HFFc6 (cell line): ENCODE measurements around the gene GPALPP1. TPM values are rescaled to one million over a fixed set of nuclear protein-coding genes. Genes with fewer than 3 reads are reported as not detected.

Source experiments
- DNase-seq: peaks from one replicate; pipeline ENCODE4 v3.0.0-alpha.2; 2018
- H3K27ac Mint-ChIP-seq: 2 replicates; pipeline ENCODE4 v1.8.0; 2020; ENCODE audit warnings: mild to moderate bottlenecking, mixed read lengths
- H3K27me3 Mint-ChIP-seq: 2 replicates; pipeline ENCODE4 v1.8.0; 2021; ENCODE audit warnings: mild to moderate bottlenecking, moderate library complexity, mixed read lengths; ENCODE audit not compliant: insufficient read depth
- H3K36me3 Mint-ChIP-seq: 2 replicates; pipeline ENCODE4 v1.8.0; 2021; ENCODE audit warnings: low read depth, mixed read lengths
- H3K4me1 Mint-ChIP-seq: 2 replicates; pipeline ENCODE4 v1.8.0; 2020; ENCODE audit warnings: low read depth, mixed read lengths
- H3K4me3 Mint-ChIP-seq: 2 replicates; pipeline ENCODE4 v1.8.0; 2020; ENCODE audit warnings: mild to moderate bottlenecking, moderate library complexity, mixed read lengths
- H3K9me3 Mint-ChIP-seq: 2 replicates; pipeline ENCODE4 v1.8.0; 2020; ENCODE audit warnings: mild to moderate bottlenecking, mixed read lengths
- CTCF ChIP-seq: fragments of 200-600 bp; sonication (generic); IDR thresholded peaks from 2 replicates; pipeline ENCODE4 v1.5.0; 2021; ENCODE audit warnings: antibody characterized with exemption, mild to moderate bottlenecking
- total RNA-seq, 6 experiments: library from RNA; stranded (reverse); fragmentation: NEBNext Ultra II Directional; extraction: Animal tissue kit (Norgen Biotek cat#: 25700); gene quantifications; 2 replicates in 1 of 6; 3 replicates in 5 of 6; pipeline ENCODE4 v1.2.3, GENCODE V29; 2021

Gene GPALPP1
- total RNA-seq, 6 experiments from 2014 or later = 22.1 to 25.8 (median 23.5) TPM

- no peak for TF ChIP-seq CTCF
- no peaks in the 10 kb centered on the region for H3K9me3 Mint-ChIP-seq
- H3K27ac Mint-ChIP-seq = no peak overlapping the region
- H3K27me3 Mint-ChIP-seq = no peaks in the 10 kb centered on the region
- DNase-seq = no peak
- H3K36me3 Mint-ChIP-seq = peaks cover 13% of the 10 kb centered on the region; the same call in 1 of the 2 replicates
- H3K4me3 Mint-ChIP-seq = no peak overlapping the region
- peaks cover 13% of the 10 kb centered on the region; the same call in 1 of the 2 replicates for H3K4me1 Mint-ChIP-seq
These were observed 45.0 kb downstream of the GPALPP1 start for GRCh38 chr13:45034342-45034741.

- no peak for DNase-seq
- no peak for TF ChIP-seq CTCF
- Mint-ChIP-seq H3K36me3 (peaks cover 13% of the 10 kb centered on the region; the same call in 1 of the 2 replicates), H3K9me3 (no peaks in the 10 kb centered on the region), H3K4me3 (no peak overlapping the region), H3K27ac (no peak overlapping the region; the same call in 1 of the 2 replicates), H3K27me3 (no peaks in the 10 kb centered on the region), H3K4me1 (peaks cover 21% of the 10 kb centered on the region)
These were observed 46.9 kb downstream of the GPALPP1 start for GRCh38 chr13:45036206-45036605.

GRCh38 chr13:45040173-45040572 is 50.8 kb downstream of the GPALPP1 start:
- no peak for DNase-seq
- Mint-ChIP-seq H3K9me3 (no peaks in the 10 kb centered on the region), H3K36me3 (no peaks in the 10 kb centered on the region), H3K27me3 (no peaks in the 10 kb centered on the region), H3K4me3 (no peak overlapping the region), H3K4me1 (peaks cover 26% of the 10 kb centered on the region), H3K27ac (no peak overlapping the region)
- no peak for TF ChIP-seq CTCF

GRCh38 chr13:45040622-45041021 is 51.3 kb downstream of the GPALPP1 start:
- no peaks in the 10 kb centered on the region for H3K9me3 Mint-ChIP-seq
- DNase-seq = no peak
- H3K27ac Mint-ChIP-seq = no peak overlapping the region
- no peaks in the 10 kb centered on the region; the same call in 1 of the 2 replicates for H3K27me3 Mint-ChIP-seq
- no peak overlapping the region for H3K4me3 Mint-ChIP-seq
- H3K36me3 Mint-ChIP-seq = no peaks in the 10 kb centered on the region
- peaks cover 21% of the 10 kb centered on the region for H3K4me1 Mint-ChIP-seq
- no peak for TF ChIP-seq CTCF

- Mint-ChIP-seq H3K4me3 (no peak overlapping the region), H3K27me3 (no peaks in the 10 kb centered on the region; the same call in 1 of the 2 replicates), H3K4me1 (peaks cover 25% of the 10 kb centered on the region), H3K27ac (no peak overlapping the region), H3K9me3 (no peaks in the 10 kb centered on the region), H3K36me3 (no peaks in the 10 kb centered on the region)
- DNase-seq = no peak
- no peak for TF ChIP-seq CTCF
These were observed 53.2 kb downstream of the GPALPP1 start for GRCh38 chr13:45042539-45042938.

GRCh38 chr13:45046445-45046844 is 57.1 kb downstream of the GPALPP1 start:
- no peak for DNase-seq
- no peaks in the 10 kb centered on the region for H3K36me3 Mint-ChIP-seq
- TF ChIP-seq CTCF = no peak
- peaks cover 24% of the 10 kb centered on the region for H3K4me1 Mint-ChIP-seq
- H3K4me3 Mint-ChIP-seq = peak overlapping the region; percentile 89; the same call in 1 of the 2 replicates
- H3K9me3 Mint-ChIP-seq = no peaks in the 10 kb centered on the region
- peaks cover 6% of the 10 kb centered on the region; the same call in 1 of the 2 replicates for H3K27me3 Mint-ChIP-seq
- H3K27ac Mint-ChIP-seq = no peak overlapping the region
